GM12865 (cell line): ENCODE results near the gene PRKCQ.

Experiments used
- DNase-seq: peaks from one replicate; pipeline ENCODE4 v3.0.0; 2010; ENCODE audit warnings: low read depth
- H3K4me3 ChIP-seq: 2 replicates; pipeline ENCODE4 v1.5.1; 2011; ENCODE audit warnings: mild to moderate bottlenecking, low read depth, low read length, control low read depth
- TF ChIP-seq, protein P1 (sequence below): IDR thresholded peaks from 2 replicates; pipeline ENCODE4 v1.5.1; 2011; ENCODE audit warnings: low read length, control low read depth, low read depth, inconsistent platforms; ENCODE audit not compliant: insufficient read depth; ENCODE audit errors: missing control alignments

The PRKCQ gene

DNA sequence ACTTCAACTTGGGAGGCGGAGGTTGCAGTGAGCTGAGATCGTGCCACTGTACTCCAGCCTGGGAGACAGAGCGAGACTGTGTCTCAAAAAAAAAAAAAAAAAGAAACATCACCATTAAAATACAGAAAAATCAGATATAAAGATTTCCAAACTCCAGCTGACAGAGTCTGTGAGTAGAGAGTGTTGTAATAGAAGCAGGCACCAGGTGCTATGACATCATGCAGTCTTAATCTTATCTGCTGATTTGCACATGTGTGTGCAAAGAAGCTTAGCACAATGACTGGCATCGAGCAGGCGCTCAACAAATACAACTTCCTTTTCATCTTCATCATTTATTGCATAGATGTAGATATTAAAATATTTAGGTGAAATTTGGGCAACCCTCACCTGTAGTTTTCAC is 92.2 kb downstream of the PRKCQ start:
- TF ChIP-seq, protein P1, sequence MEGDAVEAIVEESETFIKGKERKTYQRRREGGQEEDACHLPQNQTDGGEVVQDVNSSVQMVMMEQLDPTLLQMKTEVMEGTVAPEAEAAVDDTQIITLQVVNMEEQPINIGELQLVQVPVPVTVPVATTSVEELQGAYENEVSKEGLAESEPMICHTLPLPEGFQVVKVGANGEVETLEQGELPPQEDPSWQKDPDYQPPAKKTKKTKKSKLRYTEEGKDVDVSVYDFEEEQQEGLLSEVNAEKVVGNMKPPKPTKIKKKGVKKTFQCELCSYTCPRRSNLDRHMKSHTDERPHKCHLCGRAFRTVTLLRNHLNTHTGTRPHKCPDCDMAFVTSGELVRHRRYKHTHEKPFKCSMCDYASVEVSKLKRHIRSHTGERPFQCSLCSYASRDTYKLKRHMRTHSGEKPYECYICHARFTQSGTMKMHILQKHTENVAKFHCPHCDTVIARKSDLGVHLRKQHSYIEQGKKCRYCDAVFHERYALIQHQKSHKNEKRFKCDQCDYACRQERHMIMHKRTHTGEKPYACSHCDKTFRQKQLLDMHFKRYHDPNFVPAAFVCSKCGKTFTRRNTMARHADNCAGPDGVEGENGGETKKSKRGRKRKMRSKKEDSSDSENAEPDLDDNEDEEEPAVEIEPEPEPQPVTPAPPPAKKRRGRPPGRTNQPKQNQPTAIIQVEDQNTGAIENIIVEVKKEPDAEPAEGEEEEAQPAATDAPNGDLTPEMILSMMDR = no peak
- no peak for DNase-seq
- H3K4me3 ChIP-seq = no peak overlapping the region

DNA sequence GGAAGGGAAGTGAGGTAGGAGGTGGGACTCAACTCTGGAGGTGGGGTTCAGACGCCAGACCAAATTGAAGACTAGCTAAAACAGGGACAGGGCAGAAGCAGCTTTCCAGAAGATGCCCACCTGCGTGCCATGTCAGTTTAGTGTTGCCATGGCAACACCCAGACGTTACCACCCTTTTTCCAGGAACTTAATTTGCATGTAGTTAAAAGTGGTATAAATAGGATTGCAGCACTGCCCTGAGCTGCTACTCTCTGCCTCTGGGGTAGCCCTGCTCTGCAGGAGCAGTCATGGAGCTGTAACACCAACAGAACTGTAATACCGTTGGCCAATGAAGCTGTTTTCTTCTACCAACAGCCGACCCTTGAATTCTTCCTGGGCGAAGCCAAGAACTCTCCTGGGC is 93.8 kb downstream of the PRKCQ start:
- H3K4me3 ChIP-seq = no peak overlapping the region
- no peak for DNase-seq
- TF ChIP-seq, protein P1 = no peak

DNA sequence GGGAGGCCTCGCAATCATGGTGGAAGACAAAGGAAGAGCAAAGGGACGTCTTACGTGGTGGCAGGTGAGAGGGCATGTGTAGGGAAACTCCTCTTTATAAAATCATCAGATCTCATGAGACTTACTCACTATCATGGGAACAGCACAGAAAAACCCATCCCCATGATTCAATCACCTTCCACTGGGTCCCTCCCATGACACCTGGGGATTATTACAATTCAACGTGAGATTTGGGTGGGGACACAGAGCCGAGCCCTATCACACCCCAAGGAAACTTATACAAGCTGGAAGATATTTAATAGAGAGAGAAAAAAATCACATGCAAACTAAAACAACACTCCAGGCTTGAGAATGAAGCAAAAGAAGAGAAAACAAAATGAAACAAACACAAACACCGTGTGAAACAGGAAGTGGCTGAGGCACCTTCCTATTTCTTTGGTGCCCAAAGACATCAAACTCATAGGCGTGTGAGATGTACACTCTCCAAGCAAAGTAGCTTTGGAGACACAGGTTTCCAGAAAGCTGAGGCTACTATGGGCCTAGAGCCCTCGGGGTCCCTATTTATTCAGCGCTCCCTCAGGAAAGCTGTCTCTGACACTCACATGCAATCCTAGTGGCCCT is 97.2 kb downstream of the PRKCQ start:
- H3K4me3 ChIP-seq = no peak overlapping the region
- TF ChIP-seq, protein P1 = no peak
- DNase-seq = no peak

DNA sequence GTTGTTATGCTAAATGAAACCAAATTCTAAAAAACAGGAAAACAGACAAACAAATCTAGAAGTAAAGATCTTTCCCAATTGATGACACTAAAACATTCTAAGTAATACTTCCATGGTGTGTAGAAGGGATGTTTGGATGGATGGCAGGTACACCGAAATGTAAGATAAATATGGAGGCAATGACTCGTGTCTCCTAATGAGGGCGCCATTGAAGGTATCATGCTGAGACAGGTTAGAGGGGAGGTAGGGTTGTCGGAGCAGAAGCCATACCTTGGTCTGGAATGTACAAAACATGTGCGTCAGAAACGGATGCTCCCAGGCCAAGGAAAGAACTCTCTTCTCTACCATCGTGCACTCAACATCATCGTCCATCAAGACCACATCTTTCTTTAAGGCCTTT is 101.4 kb downstream of the PRKCQ start:
- no peak for DNase-seq
- H3K4me3 ChIP-seq = no peak overlapping the region
- TF ChIP-seq, protein P1 = no peak

DNA sequence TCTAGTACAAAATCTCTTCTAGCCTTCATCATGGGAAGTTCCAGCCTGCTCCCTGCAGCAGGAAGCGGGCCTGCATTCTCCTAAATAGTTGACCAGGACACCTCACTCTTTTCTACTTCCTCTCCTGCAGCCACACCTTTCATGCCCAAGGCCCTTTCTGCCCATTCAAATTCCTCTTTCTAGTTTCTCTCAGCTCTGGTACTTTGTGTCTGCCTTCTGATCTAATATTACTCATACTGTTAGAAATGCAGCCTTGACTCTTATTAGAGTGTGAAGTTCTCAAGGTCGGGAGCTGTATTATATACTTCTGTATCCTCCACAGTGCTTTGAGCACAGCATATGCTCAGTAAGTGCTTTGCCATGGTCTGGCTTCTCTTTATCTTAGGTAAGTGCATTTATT is 103.1 kb downstream of the PRKCQ start:
- H3K4me3 ChIP-seq = no peak overlapping the region
- TF ChIP-seq, protein P1 = no peak
- DNase-seq = no peak

DNA sequence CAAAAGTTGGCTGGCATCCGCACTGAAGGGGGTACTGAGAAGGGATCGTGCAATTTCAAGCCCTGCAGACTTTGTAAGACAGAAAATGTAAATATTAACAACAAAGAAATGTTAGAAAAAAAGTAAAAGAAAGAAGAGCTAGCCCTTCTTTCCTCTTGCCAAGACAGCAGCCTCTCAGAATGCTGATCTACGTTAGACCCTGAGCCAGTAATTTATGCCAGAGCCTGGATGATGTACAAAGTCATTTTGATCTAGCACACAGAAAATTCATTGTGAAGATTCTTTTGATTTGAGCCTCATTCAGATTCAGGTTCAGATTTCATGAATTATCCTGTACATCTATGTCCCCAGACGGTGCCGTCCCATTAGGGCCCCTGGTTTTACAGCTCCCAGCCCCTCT is 105.2 kb downstream of the PRKCQ start:
- TF ChIP-seq, protein P1 = no peak
- DNase-seq = no peak
- no peak overlapping the region for H3K4me3 ChIP-seq

DNA sequence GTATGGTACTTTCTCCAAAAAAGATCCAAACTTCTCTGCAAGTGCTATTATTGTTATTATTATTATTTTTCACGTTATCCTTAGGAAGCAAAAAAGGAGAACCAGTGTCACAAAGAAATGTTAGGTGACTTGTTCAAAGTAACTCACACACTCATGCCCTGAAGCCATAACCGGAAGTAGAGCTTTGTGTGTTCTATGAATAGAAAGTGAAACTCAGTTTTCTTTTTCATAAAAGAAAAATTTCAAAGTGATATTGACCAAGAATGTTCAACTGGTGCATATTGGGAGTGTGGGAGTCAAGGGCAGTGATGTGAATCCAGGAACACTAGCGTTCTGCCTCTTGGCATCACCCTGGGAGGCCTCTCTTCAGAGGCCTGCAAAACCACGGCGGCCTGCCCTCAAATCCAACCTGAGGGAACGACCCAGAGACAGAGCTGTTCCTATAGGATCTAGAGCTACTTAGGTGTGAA is 106.1 kb downstream of the PRKCQ start:
- peak; percentile 48 for DNase-seq
- TF ChIP-seq, protein P1 = no peak
- no peak overlapping the region for H3K4me3 ChIP-seq
